HUES6 (cell line): ENCODE data around the gene MPC2.

ENCODE experiments used
- H3K27ac ChIP-seq: 2 replicates; pipeline ENCODE4 v1.7.0; 2013; ENCODE audit warnings: low read depth, mild to moderate bottlenecking, low read length, inconsistent platforms
- H3K27me3 ChIP-seq: 2 replicates; pipeline ENCODE4 v1.6.1; 2013; ENCODE audit warnings: low read length; ENCODE audit not compliant: control insufficient read depth, insufficient read depth
- H3K36me3 ChIP-seq: 2 replicates; pipeline ENCODE4 v1.6.1; 2013; ENCODE audit warnings: low read length; ENCODE audit not compliant: control insufficient read depth, insufficient read depth
- H3K4me1 ChIP-seq: 2 replicates; pipeline ENCODE4 v1.6.1; 2013; ENCODE audit warnings: low read length; ENCODE audit not compliant: control insufficient read depth, insufficient read depth
- H3K4me3 ChIP-seq: 2 replicates; pipeline ENCODE4 v1.5.1; 2013; ENCODE audit warnings: low read depth, low read length
- H3K9ac ChIP-seq: one replicate; pipeline ENCODE4 v1.6.1; 2013; ENCODE audit warnings: mild to moderate bottlenecking, low read length
- H3K9me3 ChIP-seq: 2 replicates; pipeline ENCODE4 v1.6.1; 2013; ENCODE audit warnings: low read depth, low read length; ENCODE audit not compliant: control insufficient read depth, insufficient read depth

Gene MPC2

GRCh38 chr1:167936930-167937708, at the start of gene MPC2:
Gene MPC2, minus strand, starts transcription at chr1:167937072. Its CDS starts 1,231 bp downstream, at chr1:167935841.
- H3K4me1 ChIP-seq: peaks cover 15% of the 10 kb centered on the region
- no peaks in the 10 kb centered on the region for H3K9me3 ChIP-seq
- H3K27me3 ChIP-seq: no peaks in the 10 kb centered on the region
- H3K36me3 ChIP-seq: no peaks in the 10 kb centered on the region
- H3K4me3 ChIP-seq: peak within 1 kb of the TSS; percentile 74
- H3K27ac ChIP-seq: peak within 1 kb of the TSS; percentile 91
- H3K9ac ChIP-seq: peak within 1 kb of the TSS; percentile 88

GRCh38 chr1:167984886-167985489, 48.1 kb upstream of the MPC2 start:
- H3K36me3 ChIP-seq: no peaks in the 10 kb centered on the region
- H3K27me3 ChIP-seq: no peaks in the 10 kb centered on the region
- H3K4me1 ChIP-seq: no peaks in the 10 kb centered on the region
- H3K27ac ChIP-seq: no peak overlapping the region
- H3K4me3 ChIP-seq: no peak overlapping the region
- H3K9me3 ChIP-seq: no peaks in the 10 kb centered on the region
- no peak overlapping the region for H3K9ac ChIP-seq

- H3K9me3 ChIP-seq: no peaks in the 10 kb centered on the region
- H3K27ac ChIP-seq: no peak overlapping the region
- no peaks in the 10 kb centered on the region for H3K36me3 ChIP-seq
- H3K9ac ChIP-seq: no peak overlapping the region
- no peak overlapping the region for H3K4me3 ChIP-seq
- H3K4me1 ChIP-seq: no peaks in the 10 kb centered on the region
- H3K27me3 ChIP-seq: no peaks in the 10 kb centered on the region
Observed at GRCh38 chr1:167983797-167984420, 47.0 kb upstream of the MPC2 start.

GRCh38 chr1:167981933-167982332, 45.1 kb upstream of the MPC2 start:
- Histone ChIP-seq H3K27ac (no peak overlapping the region), H3K4me1 (no peaks in the 10 kb centered on the region), H3K4me3 (no peak overlapping the region), H3K36me3 (no peaks in the 10 kb centered on the region), H3K9me3 (no peaks in the 10 kb centered on the region), H3K9ac (no peak overlapping the region), H3K27me3 (no peaks in the 10 kb centered on the region)

GRCh38 chr1:167977245-167977644, 40.4 kb upstream of the MPC2 start:
- Histone ChIP-seq H3K27ac (no peak overlapping the region), H3K36me3 (peaks cover 21% of the 10 kb centered on the region)

DNA sequence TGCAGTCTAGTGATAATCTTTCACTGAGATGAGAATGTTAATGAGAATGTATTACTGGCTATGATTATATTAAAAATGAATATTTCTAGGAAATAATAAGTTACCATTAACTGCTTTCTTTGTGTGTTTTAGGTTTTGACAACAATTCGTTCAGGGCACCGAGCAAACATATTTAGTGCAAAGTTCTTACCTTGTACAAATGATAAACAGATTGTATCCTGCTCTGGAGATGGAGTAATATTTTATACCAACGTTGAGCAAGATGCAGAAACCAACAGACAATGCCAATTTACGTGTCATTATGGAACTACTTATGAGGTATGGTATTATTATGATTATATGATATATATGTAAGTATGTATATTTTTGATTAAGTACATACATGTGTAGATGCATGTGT, 37.8 kb upstream of the MPC2 start:
- H3K9ac ChIP-seq: no peak overlapping the region
- H3K27ac ChIP-seq: no peak overlapping the region
- H3K27me3 ChIP-seq: no peaks in the 10 kb centered on the region
- no peaks in the 10 kb centered on the region for H3K4me1 ChIP-seq
- H3K9me3 ChIP-seq: no peaks in the 10 kb centered on the region
- no peak overlapping the region for H3K4me3 ChIP-seq
- peaks cover 21% of the 10 kb centered on the region for H3K36me3 ChIP-seq

More at GRCh38 chr1:167977245-167977644, 40.4 kb upstream of the MPC2 start:
- Histone ChIP-seq H3K9ac (no peak overlapping the region), H3K27me3 (no peaks in the 10 kb centered on the region), H3K9me3 (no peaks in the 10 kb centered on the region), H3K4me3 (no peak overlapping the region), H3K4me1 (no peaks in the 10 kb centered on the region)

- no peak overlapping the region for H3K4me3 ChIP-seq
- H3K36me3 ChIP-seq: peaks cover 21% of the 10 kb centered on the region
Observed at GRCh38 chr1:167973832-167974231, 37.0 kb upstream of the MPC2 start.

GRCh38 chr1:167968569-167968968, 31.7 kb upstream of the MPC2 start:
- Histone ChIP-seq H3K4me1 (no peaks in the 10 kb centered on the region), H3K4me3 (no peak overlapping the region), H3K9ac (no peak overlapping the region), H3K27me3 (no peaks in the 10 kb centered on the region), H3K9me3 (no peaks in the 10 kb centered on the region), H3K36me3 (peaks cover 2% of the 10 kb centered on the region; the same call in 1 of the 2 replicates), H3K27ac (no peak overlapping the region)

More at GRCh38 chr1:167973832-167974231, 37.0 kb upstream of the MPC2 start:
- Histone ChIP-seq H3K9me3 (no peaks in the 10 kb centered on the region), H3K27ac (no peak overlapping the region), H3K9ac (no peak overlapping the region), H3K4me1 (no peaks in the 10 kb centered on the region), H3K27me3 (no peaks in the 10 kb centered on the region)

GRCh38 chr1:167966050-167966449, 29.2 kb upstream of the MPC2 start:
- Histone ChIP-seq H3K9ac (no peak overlapping the region), H3K4me3 (no peak overlapping the region), H3K27me3 (no peaks in the 10 kb centered on the region), H3K9me3 (no peaks in the 10 kb centered on the region), H3K4me1 (no peaks in the 10 kb centered on the region), H3K36me3 (peaks cover 2% of the 10 kb centered on the region; the same call in 1 of the 2 replicates), H3K27ac (no peak overlapping the region)

- Histone ChIP-seq H3K27me3 (no peaks in the 10 kb centered on the region), H3K36me3 (peaks cover 2% of the 10 kb centered on the region; the same call in 1 of the 2 replicates), H3K9me3 (no peaks in the 10 kb centered on the region), H3K4me3 (no peak overlapping the region), H3K27ac (no peak overlapping the region), H3K9ac (no peak overlapping the region), H3K4me1 (no peaks in the 10 kb centered on the region)
Observed at GRCh38 chr1:167964646-167965045, 27.8 kb upstream of the MPC2 start.

GRCh38 chr1:167957710-167958109, 20.8 kb upstream of the MPC2 start:
- H3K4me1 ChIP-seq: no peaks in the 10 kb centered on the region
- no peak overlapping the region for H3K27ac ChIP-seq
- H3K36me3 ChIP-seq: peaks cover 29% of the 10 kb centered on the region
- no peak overlapping the region for H3K4me3 ChIP-seq
- no peaks in the 10 kb centered on the region for H3K27me3 ChIP-seq
- no peak overlapping the region for H3K9ac ChIP-seq
- no peaks in the 10 kb centered on the region for H3K9me3 ChIP-seq
